Measurements from ENCODE around the gene SLC35C1. TPM values are rescaled to one million over a fixed set of nuclear protein-coding genes. Genes with fewer than 3 reads are reported as not detected.

SLC35C1 gene
- total RNA-seq, 4 donors from 2014 or later: 11.2 to 15.8 (median 14.0) TPM

GRCh38 chr11:45860764-45861510 is 56.0 kb downstream of the SLC35C1 start:
- Histone ChIP-seq H3K27me3 (no peaks in the 10 kb centered on the region), H3K4me1 (peaks cover 45 to 49% of the 10 kb centered on the region in 2 donors), H3K36me3 (peaks cover 39 to 46% of the 10 kb centered on the region in 2 donors), H3K27ac (peak overlapping the region in 2 of 3 donors; percentile 87 to 89), H3K4me3 (replicated peaks in 1 of 3) (no peak overlapping the region), H3K9me3 (no peaks in the 10 kb centered on the region)
- no peak for DNase-seq
- no peak for TF ChIP-seq CTCF (IDR thresholded peaks at IDR 0.05)
- no peak for TF ChIP-seq POLR2A (IDR thresholded peaks at IDR 0.05)
- intact Hi-C loops (cut with DNase I): no loop called here
- WGBS, 2 donors: 87 to 94% methylated on average over 8 to 10 of the region's 10 CpGs

Other genes with a start within 250 kb of the SLC35C1 start
- gene CHST1, start 139.5 kb upstream of the SLC35C1 start, total RNA-seq: 10 to 100 TPM; 19.3 to 28.9 (median 25.0) TPM
- 100 to 1,000 TPM in 1 of 4 donors, 10 to 100 TPM in 3; 49.5 to 117 (median 57.8) TPM for gene CRY2, start 42.3 kb downstream of the SLC35C1 start, total RNA-seq
- gene MAPK8IP1, start 80.5 kb downstream of the SLC35C1 start, total RNA-seq: 10 to 100 TPM in 3 of 4 donors, 1 to 10 TPM in 1; 9.5 to 25.1 (median 17.4) TPM
- gene FREY1, start 102.1 kb downstream of the SLC35C1 start, total RNA-seq: 1 to 10 TPM in 2 of 4 donors, not detected in 2; 1.8 to 2.6 TPM
- gene PEX16, start 112.7 kb downstream of the SLC35C1 start, total RNA-seq: 10 to 100 TPM; 28.5 to 41.2 (median 29.5) TPM
- gene LARGE2, start 117.5 kb downstream of the SLC35C1 start, total RNA-seq: 10 to 100 TPM; 11.2 to 19.0 (median 14.1) TPM